Keratinocyte (primary cell): ENCODE measurements around the gene RAD23A.

Source experiments
- CTCF ChIP-seq, 3 experiments: IDR thresholded peaks in 1 of 3; conservative IDR thresholded peaks in 1 of 3; optimal IDR thresholded peaks in 1 of 3; 2 replicates in 2 of 3; 3 replicates in 1 of 3; pipeline versions ENCODE3 to v1.5.1; 2011; ENCODE audit warnings: low read length in 3 of 3, mild to moderate bottlenecking in 3 of 3, moderate library complexity in 2 of 3, control low read depth in 1 of 3, inconsistent platforms in 1 of 3; ENCODE audit not compliant: insufficient read depth in 2 of 3; ENCODE audit errors: extremely low read depth in 1 of 3
- EZH2 ChIP-seq: IDR thresholded peaks from one replicate; pipeline ENCODE4 v1.6.1; 2012; ENCODE audit warnings: inconsistent platforms, mild to moderate bottlenecking, low read length, moderate library complexity

- TF ChIP-seq CTCF (optimal IDR thresholded peaks at IDR 0.05 in 1 of 3, IDR thresholded peaks at IDR 0.05 in 1 of 3, conservative IDR thresholded peaks at IDR 0.05 in 1 of 3; ENCODE audit: extremely low read depth in 1 of 3, insufficient read depth in 2 of 3, low read length in 3 of 3) (no peak), EZH2 (no peak)
Measured at GRCh38 chr19:12953138-12953798, 7.6 kb downstream of the RAD23A start.
